H9 (cell line): ENCODE data around the gene KDM2B. TPM values are rescaled to one million over a fixed set of nuclear protein-coding genes. Genes with fewer than 3 reads are reported as not detected.

Experiments used
- DNase-seq: peaks from one replicate; pipeline ENCODE4 v3.0.0-alpha.2; 2017
- H2AFZ ChIP-seq: one replicate; pipeline ENCODE4 v1.6.1; 2013; ENCODE audit warnings: mild to moderate bottlenecking, low read length, control low read depth, moderate library complexity
- H2AK5ac ChIP-seq: 2 replicates; pipeline ENCODE4 v1.6.1; 2013; ENCODE audit warnings: low read length, control low read depth, mixed read lengths; ENCODE audit not compliant: insufficient read length
- H2BK120ac ChIP-seq: one replicate; pipeline ENCODE4 v1.6.1; 2013; ENCODE audit warnings: low read depth, mild to moderate bottlenecking, low read length, control low read depth, inconsistent platforms; ENCODE audit not compliant: poor library complexity, severe bottlenecking
- H2BK12ac ChIP-seq: 2 replicates; pipeline ENCODE4 v1.6.1; 2013; ENCODE audit warnings: low read length, control low read depth, mixed read lengths, low read depth; ENCODE audit not compliant: insufficient read length
- H2BK15ac ChIP-seq: 2 replicates; pipeline ENCODE4 v1.6.1; 2013; ENCODE audit warnings: low read depth, low read length, control low read depth
- H2BK20ac ChIP-seq: one replicate; pipeline ENCODE4 v1.6.1; 2013; ENCODE audit warnings: low read depth, mild to moderate bottlenecking, low read length, control low read depth, inconsistent platforms; ENCODE audit not compliant: poor library complexity, severe bottlenecking
- H2BK5ac ChIP-seq: 2 replicates; pipeline ENCODE4 v1.6.1; 2013; ENCODE audit warnings: low read length, control low read depth, mixed read lengths; ENCODE audit not compliant: insufficient read length
- H3K14ac ChIP-seq: 2 replicates; pipeline ENCODE4 v1.6.1; 2013; ENCODE audit warnings: low read length, control low read depth; ENCODE audit not compliant: insufficient read depth
- H3K18ac ChIP-seq: 2 replicates; pipeline ENCODE4 v1.6.1; 2013; ENCODE audit warnings: low read depth, mild to moderate bottlenecking, mixed read lengths, low read length, control low read depth; ENCODE audit not compliant: insufficient read length
- H3K23ac ChIP-seq: 2 replicates; pipeline ENCODE4 v1.6.1; 2013; ENCODE audit warnings: low read length, control low read depth, mixed read lengths, low read depth; ENCODE audit not compliant: insufficient read length
- H3K23me2 ChIP-seq: 2 replicates; pipeline ENCODE4 v1.6.1; 2013; ENCODE audit warnings: low read depth, mild to moderate bottlenecking, mixed read lengths, low read length, control low read depth; ENCODE audit not compliant: insufficient read length, poor library complexity, severe bottlenecking
- H3K27ac ChIP-seq: 2 replicates; pipeline ENCODE4 v1.5.1; 2013; ENCODE audit warnings: low read length, control low read depth, mixed read lengths, low read depth; ENCODE audit not compliant: insufficient read length
- H3K27me3 ChIP-seq: 2 replicates; pipeline ENCODE4 v1.6.1; 2013; ENCODE audit warnings: low read length, control low read depth, inconsistent platforms; ENCODE audit not compliant: insufficient read depth
- H3K4ac ChIP-seq: 2 replicates; pipeline ENCODE4 v1.6.1; 2013; ENCODE audit warnings: low read depth, mild to moderate bottlenecking, control low read depth, inconsistent platforms, low read length, moderate library complexity
- H3K4me1 ChIP-seq: 2 replicates; pipeline ENCODE4 v1.6.1; 2013; ENCODE audit warnings: low read length, control low read depth, inconsistent platforms; ENCODE audit not compliant: insufficient read depth
- H3K4me2 ChIP-seq: 2 replicates; pipeline ENCODE4 v1.6.1; 2013; ENCODE audit warnings: low read length, control low read depth, mixed read lengths; ENCODE audit not compliant: insufficient read length, insufficient read depth
- H3K56ac ChIP-seq: 2 replicates; pipeline ENCODE4 v1.6.1; 2013; ENCODE audit warnings: low read depth, mild to moderate bottlenecking, mixed read lengths, low read length, control low read depth; ENCODE audit not compliant: insufficient read length
- H3K79me1 ChIP-seq: 2 replicates; pipeline ENCODE4 v1.6.1; 2013; ENCODE audit warnings: low read depth, mild to moderate bottlenecking, moderate library complexity, low read length, control low read depth, inconsistent platforms; ENCODE audit not compliant: insufficient read depth, poor library complexity, severe bottlenecking
- H3K79me2 ChIP-seq: 2 replicates; pipeline ENCODE4 v1.6.1; 2013; ENCODE audit warnings: low read length, control low read depth, inconsistent platforms; ENCODE audit not compliant: insufficient read depth
- H3K9ac ChIP-seq: 2 replicates; pipeline ENCODE4 v1.6.1; 2013; ENCODE audit warnings: low read length, control low read depth, mixed read lengths; ENCODE audit not compliant: insufficient read length; ENCODE audit errors: extremely low read depth
- H3K9me3 ChIP-seq: one replicate; pipeline ENCODE4 v1.6.1; 2013; ENCODE audit warnings: low read depth, low read length, inconsistent platforms; ENCODE audit not compliant: control insufficient read depth
- H3T11ph ChIP-seq: one replicate; pipeline ENCODE4 v1.6.1; 2013; ENCODE audit warnings: mild to moderate bottlenecking, low read length, control low read depth, inconsistent platforms
- H4K20me1 ChIP-seq: one replicate; pipeline ENCODE4 v1.6.1; 2013; ENCODE audit not compliant: control insufficient read depth, insufficient read length, insufficient read depth
- H4K5ac ChIP-seq: 2 replicates; pipeline ENCODE4 v1.6.1; 2013; ENCODE audit warnings: low read depth, mild to moderate bottlenecking, mixed read lengths, low read length, control low read depth; ENCODE audit not compliant: insufficient read length
- H4K8ac ChIP-seq: replicated peaks from 2 replicates; pipeline ENCODE4 v1.6.1; 2013; ENCODE audit warnings: low read length, control low read depth, mixed read lengths, low read depth; ENCODE audit not compliant: insufficient read length
- H4K91ac ChIP-seq: 2 replicates; pipeline ENCODE4 v1.6.1; 2013; ENCODE audit warnings: low read depth, mild to moderate bottlenecking, moderate library complexity, mixed read lengths, low read length, control low read depth; ENCODE audit not compliant: insufficient read length
- H3K27ac Mint-ChIP-seq, 3 experiments: 2 replicates in 2 of 3; 3 replicates in 1 of 3; pipeline ENCODE4 v1.8.0; 2020 to 2021; ENCODE audit warnings: mixed read lengths in 3 of 3, mild to moderate bottlenecking in 1 of 3, moderate library complexity in 1 of 3
- H3K27me3 Mint-ChIP-seq: 2 replicates; pipeline ENCODE4 v1.8.0; 2021; ENCODE audit warnings: low read depth, mild to moderate bottlenecking, moderate library complexity, mixed read lengths
- H3K36me3 Mint-ChIP-seq, 3 experiments: 2 replicates in 2 of 3; 3 replicates in 1 of 3; pipeline ENCODE4 v1.8.0; 2020 to 2021; ENCODE audit warnings: low read depth in 3 of 3, mixed read lengths in 3 of 3; ENCODE audit not compliant: insufficient read depth in 1 of 3
- H3K4me1 Mint-ChIP-seq, 2 experiments: 2 replicates each; pipeline ENCODE4 v1.8.0; 2020; ENCODE audit warnings: mixed read lengths in 2 of 2
- H3K4me3 Mint-ChIP-seq, 2 experiments: 2 replicates in 1 of 2; 3 replicates in 1 of 2; pipeline ENCODE4 v1.8.0; 2020 to 2021; ENCODE audit warnings: mild to moderate bottlenecking in 2 of 2, mixed read lengths in 2 of 2, moderate library complexity in 1 of 2
- H3K9me3 Mint-ChIP-seq, 2 experiments: 2 replicates in 1 of 2; 3 replicates in 1 of 2; pipeline ENCODE4 v1.8.0; 2020; ENCODE audit warnings: mild to moderate bottlenecking in 2 of 2, mixed read lengths in 2 of 2, moderate library complexity in 1 of 2
- CTCF ChIP-seq: fragments of 200-600 bp; sonication (generic); conservative IDR thresholded peaks from 3 replicates; pipeline ENCODE4 v1.8.0; 2021; ENCODE audit warnings: antibody characterized with exemption, mild to moderate bottlenecking
- WGBS: extraction: QIAGEN DNeasy Blood & Tissue Kit; methylation state at CpG from one replicate; pipeline ENCODE4 v1.1.7; 2013; ENCODE audit warnings: missing lambda C conversion rate, low lambda C conversion rate, mixed read lengths; ENCODE audit not compliant: insufficient read length; ENCODE audit errors: extremely low coverage; 5-methylcytosine and 5-hydroxymethylcytosine counted together
- total RNA-seq: library from RNA; stranded (reverse); gene quantifications from 2 replicates; pipeline ENCODE4 v1.2.1, GENCODE V29; 2021

Gene KDM2B
- total RNA-seq, 1 experiment from 2014 or later, result 143 TPM

GRCh38 chr12:121523741-121524140 is 57.1 kb downstream of the KDM2B start:
- no peaks in the 10 kb centered on the region for H3K9me3 ChIP-seq
- no peak overlapping the region for H3K56ac ChIP-seq
- H3T11ph ChIP-seq, result no peak overlapping the region
- no peak overlapping the region for H3K14ac ChIP-seq
- H2BK120ac ChIP-seq, result no peak overlapping the region
- H3K79me2 ChIP-seq, result no peaks in the 10 kb centered on the region; the same call in 1 of the 2 replicates
- Mint-ChIP-seq H3K9me3 (no peaks in the 10 kb centered on the region), H3K27me3 (no peaks in the 10 kb centered on the region), H3K4me3 (no peak overlapping the region), H3K27ac (peak overlapping the region; percentile 40 to 86 (median 78); a peak in 3 of 7 replicates), H3K4me1 (peaks cover 6 to 23% of the 10 kb centered on the region in 2 experiments), H3K36me3 (peaks cover 23 to 66% (median 45%) of the 10 kb centered on the region in 3 experiments; a peak in 6 of 7 replicates)
- H4K8ac ChIP-seq, result no peak overlapping the region
- no CpG with 5 or more reads among the region's 16 CpGs for WGBS
- no peaks in the 10 kb centered on the region for H4K20me1 ChIP-seq
- H4K5ac ChIP-seq, result no peak overlapping the region
- no peak overlapping the region for H2AK5ac ChIP-seq
- H3K23ac ChIP-seq, result no peak overlapping the region
- no peak overlapping the region for H2BK5ac ChIP-seq
- no peak for DNase-seq
- no peak overlapping the region for H2BK12ac ChIP-seq
- no peak overlapping the region for H3K18ac ChIP-seq
- H3K4ac ChIP-seq, result no peak overlapping the region
- no peak overlapping the region for H3K27ac ChIP-seq
- H2BK15ac ChIP-seq, result no peak overlapping the region
- no peak for TF ChIP-seq CTCF
- H4K91ac ChIP-seq, result no peak overlapping the region
- no peak overlapping the region for H2BK20ac ChIP-seq
- no peaks in the 10 kb centered on the region for H3K27me3 ChIP-seq
- no peaks in the 10 kb centered on the region for H3K4me1 ChIP-seq
- no peak overlapping the region for H3K9ac ChIP-seq
- peaks cover 6% of the 10 kb centered on the region for H3K79me1 ChIP-seq
- H3K4me2 ChIP-seq, result no peak overlapping the region
- no peaks in the 10 kb centered on the region for H3K23me2 ChIP-seq
- no peak overlapping the region for H2AFZ ChIP-seq
